HG02763 (cell line): Measurements from ENCODE around the gene HPCAL1.

Source experiments
- ATAC-seq: cut with Tn5 transposase; IDR thresholded peaks from one replicate; pipeline ENCODE4 v1.9.1; 2021; ENCODE audit warnings: mild to moderate bottlenecking, moderate library complexity; ENCODE audit not compliant: unreplicated experiment

The HPCAL1 gene

GRCh38 chr2:10300997-10301940 is 1.4 kb upstream of the HPCAL1 start:
- ATAC-seq = no peak

DNA sequence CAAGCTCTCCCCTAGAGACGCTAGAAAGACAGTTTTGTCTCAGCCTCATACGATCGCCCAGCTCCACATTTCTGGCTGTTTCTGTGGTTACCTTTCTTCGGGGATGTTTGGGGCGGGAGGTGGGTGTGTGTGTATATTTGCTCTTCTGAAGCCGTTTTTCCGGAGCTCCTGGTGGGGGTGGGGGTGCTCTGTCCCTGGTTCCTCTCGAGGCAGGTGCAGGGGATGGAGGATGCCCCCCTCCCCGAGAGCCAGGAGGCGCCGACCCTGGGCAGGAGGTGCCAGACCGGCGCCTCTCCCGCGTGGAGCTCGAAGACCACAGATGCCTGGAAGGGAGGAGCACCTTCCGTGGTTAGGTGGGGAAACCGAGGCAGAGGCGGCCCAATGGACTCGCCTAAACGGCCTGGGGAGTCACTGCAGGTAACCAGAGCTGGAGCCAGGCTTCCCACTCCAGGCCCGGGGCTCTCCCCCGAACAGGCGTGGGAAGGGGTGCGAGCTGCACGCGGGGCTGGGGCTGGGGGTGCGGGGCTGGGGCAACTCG is 694 bp upstream of the HPCAL1 start:
- ATAC-seq = no peak

DNA sequence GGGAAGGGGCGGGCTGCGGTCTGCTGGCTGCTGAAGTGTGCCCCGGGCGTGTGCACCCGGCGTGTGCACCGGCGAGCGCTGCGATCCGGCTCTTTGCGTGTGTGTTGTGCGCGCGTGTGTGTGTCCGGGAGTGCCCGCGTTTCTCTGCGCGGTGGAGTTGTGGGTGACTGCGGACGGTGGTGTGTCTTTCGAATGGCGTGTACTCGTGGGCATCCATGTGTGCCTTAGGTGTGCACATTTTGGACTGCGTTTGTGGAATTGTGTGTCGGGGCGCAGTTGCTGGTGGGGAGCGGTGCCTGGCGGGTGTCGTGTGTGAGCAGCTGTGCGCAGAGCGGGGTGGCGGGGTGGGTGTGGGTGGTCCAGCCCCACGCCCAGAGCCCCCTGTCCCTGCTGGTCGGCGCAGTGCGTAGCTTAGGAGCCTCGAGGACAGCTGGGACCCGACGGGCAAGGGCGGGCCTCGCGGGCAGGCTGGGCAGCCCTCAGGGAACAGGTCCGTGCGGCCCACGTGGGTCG is 533 bp downstream of the HPCAL1 start:
- ATAC-seq = peak; percentile 6

DNA sequence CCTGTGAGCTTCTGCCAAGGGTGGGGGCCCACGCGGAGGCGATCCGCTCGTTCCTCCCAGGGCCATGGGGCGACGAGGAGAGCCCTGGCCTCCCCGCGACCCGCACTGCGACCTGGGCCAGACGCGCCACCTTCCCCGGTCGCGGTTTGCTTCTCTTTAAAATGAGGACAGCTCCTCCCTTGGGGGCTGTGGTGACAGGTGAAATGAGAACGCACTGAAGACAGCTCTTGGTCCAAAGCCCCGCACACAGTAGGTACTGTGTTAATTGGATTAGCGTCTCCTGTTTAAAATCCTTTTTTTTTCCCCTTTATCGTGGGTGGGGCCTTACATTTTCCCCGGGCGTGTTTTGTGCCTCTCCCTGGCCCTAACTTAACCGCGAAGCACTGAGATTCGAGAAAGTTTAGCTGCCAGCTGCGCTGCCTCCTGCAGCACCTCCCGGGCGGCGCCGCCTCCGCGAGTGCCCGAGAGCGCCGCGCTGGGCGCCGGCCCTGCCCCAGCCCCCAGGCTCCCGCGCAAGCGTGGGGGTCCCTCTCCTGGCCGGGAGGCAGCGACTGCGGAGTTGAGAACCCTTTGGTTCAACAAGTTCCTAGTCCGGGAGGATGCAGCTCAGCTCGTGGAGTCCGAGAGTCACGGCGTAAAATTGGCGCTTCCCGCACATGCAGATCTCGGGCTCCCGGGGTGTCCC is 1.1 kb downstream of the HPCAL1 start:
- ATAC-seq = peak; percentile 4

DNA sequence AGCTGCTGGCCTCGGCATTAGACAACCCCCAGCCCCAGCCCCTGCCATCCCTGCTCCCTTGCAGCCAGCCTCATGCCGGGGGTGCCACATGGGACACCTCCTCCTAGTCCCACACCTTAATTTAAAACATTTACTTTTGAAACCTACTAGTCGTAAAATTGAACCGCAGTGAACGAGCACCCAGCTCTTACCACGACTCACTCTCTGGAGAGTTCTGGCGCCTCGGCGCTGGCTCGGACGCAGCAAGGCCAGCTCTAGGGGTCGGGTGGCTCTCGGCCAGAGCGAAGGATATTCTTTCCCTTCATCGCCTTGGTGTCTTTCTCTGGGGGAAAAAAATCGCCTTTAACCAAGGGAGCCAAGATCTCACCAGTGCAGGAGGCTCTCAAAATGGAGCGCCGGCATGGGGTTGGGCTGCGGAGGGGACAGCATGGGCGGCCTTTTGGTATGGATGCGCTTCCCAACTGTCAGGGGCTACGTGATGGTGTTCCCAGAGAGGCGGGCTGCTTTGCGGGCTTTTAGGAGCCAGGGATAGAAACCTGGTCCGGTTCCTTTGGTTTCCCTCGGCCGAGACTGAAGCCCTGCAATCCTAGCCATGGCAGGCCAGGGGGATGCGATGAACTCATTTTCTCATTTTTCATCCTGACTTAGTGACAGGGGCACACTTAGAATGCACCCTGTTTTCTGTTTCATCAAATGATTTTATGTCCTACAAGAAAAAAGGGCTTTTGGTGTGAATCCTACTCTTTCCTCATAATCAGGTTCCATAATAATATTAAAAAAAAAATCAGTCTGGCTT is 2.0 kb downstream of the HPCAL1 start:
- ATAC-seq = no peak

- ATAC-seq = no peak
These were observed 2.5 kb downstream of the HPCAL1 start for GRCh38 chr2:10305254-10305635.

GRCh38 chr2:10305715-10306114 is 3.0 kb downstream of the HPCAL1 start:
- no peak for ATAC-seq

- ATAC-seq = no peak
These were observed 4.3 kb downstream of the HPCAL1 start for GRCh38 chr2:10306901-10307463.

DNA sequence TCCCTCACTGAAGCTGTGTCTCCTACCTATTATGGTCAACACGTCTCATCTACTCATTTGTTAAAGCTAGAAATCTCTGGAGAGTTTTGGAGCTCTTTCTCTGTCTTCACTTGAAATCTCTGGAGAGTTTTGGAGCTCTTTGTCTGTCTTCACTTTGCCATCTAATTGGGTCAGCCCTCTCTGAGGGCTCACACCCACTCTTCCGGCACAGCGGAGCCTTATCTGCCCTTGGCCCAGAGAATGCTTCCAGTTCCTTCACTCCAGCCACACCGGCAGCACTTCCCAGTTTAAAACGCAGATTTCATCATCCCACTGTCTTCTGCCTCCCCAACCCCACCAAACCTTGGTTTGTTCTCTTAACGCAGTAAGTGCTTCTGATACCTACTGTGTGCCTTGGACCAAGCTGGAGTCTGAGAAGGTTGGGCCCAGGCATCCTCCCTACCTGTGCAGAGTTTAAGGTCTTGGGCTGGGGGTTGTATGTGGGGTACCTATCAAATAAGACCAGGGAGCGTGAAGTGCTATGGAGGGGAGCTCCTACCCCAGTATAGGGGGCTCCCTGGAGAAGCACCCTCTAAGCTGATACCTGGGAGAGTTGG is 5.0 kb downstream of the HPCAL1 start:
- ATAC-seq = no peak

DNA sequence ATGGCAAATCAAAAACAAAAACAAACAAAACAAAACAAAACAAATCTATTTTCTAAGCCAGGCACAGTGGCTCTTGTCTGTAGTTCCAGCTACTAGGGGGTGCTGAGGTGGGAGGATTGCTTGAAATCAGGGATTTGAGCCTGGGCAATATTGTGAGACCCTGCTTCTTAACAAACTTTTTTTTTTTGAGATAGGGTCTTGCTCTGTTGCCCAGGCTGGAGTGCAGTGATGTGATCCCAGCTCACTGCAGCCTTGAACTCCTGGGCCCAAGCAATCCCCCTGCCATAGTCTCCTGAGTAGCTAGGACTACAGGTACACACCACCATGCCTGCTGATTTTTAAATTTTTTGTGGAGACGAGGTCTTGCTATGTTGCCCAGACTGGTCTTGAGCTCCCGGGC is 6.2 kb downstream of the HPCAL1 start:
- ATAC-seq = no peak

GRCh38 chr2:10309286-10309685 is 6.6 kb downstream of the HPCAL1 start:
- ATAC-seq = no peak

GRCh38 chr2:10310309-10310888 is 7.7 kb downstream of the HPCAL1 start:
- ATAC-seq = no peak

DNA sequence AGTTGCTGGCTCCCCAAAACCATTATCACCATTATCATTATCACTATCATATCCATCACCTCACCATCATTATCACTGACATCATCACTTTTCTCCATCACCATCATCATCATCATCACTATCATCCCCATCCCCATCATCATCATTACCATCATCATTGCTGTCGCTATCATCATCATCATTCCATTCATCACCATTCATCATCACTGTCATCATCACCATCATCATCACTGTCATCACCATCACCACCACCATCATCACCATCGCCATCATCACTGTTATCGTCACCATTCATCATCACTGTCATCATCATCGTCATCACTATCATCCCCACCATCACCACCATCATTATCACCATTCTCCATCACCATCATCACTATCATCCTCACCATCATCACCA is 9.0 kb downstream of the HPCAL1 start:
- ATAC-seq = no peak

DNA sequence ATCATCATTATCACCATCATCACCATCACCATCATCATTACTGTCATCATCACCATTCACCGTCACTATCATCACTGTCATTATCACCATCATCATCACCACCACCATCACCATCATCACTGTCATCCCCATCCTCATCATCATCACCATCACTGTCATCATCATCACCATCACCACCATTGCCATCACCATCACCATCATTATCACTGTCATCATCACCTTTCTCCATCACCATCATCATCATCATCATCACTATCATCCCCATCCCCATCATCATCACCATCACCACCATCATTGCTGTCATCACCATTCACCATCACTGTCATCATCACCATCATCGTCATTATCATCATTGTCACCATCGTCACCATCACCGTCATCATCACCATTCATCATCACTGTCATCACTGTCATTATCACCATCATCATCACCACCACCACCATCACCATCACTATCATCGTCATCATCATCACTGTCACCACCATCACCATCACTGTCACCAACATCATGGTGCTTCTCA is 9.8 kb downstream of the HPCAL1 start:
- ATAC-seq = no peak

DNA sequence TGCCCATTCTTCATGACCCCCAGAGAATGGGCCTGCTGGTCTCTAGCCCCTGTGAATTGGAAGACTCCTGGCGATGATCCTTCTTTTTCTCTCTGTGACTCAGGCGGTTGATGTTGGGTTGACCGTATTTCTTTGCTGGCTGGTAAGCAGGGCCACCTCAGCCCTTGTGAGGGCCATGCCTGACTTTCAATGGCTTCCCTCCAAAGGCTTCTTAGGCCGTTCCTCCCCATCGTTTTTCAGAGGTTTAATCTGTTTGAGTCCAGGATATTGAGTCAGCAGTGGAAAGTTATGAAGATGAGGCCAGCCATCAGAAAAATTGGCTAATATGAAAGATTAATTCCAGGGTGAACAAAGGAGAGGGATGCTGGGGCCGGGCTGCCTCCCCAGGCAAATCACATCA is 13.6 kb downstream of the HPCAL1 start:
- ATAC-seq = no peak

- no peak for ATAC-seq
These were observed 14.2 kb downstream of the HPCAL1 start for GRCh38 chr2:10316860-10317259.

DNA sequence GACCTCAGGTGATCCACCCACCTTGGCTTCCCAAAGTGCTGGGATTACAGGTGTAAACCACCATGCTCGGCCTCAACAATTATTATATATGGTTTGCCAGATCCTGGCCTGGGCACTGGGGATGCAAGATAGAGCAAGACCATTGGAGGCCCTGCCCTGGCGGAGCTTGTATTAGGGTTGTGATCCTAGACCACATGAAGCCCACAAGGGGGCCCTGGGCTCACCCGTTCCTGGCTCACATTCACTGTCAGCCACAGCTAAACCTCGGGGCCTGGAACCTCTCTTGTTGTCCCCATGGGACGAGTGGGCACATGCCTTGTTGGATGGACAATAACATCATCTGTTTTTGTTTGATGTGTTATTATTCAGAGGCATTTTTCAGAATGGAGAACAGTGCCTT is 14.9 kb downstream of the HPCAL1 start:
- no peak for ATAC-seq

GRCh38 chr2:10318345-10318744 is 15.6 kb downstream of the HPCAL1 start:
- ATAC-seq = no peak

- ATAC-seq = no peak
These were observed 17.3 kb downstream of the HPCAL1 start for GRCh38 chr2:10319892-10320574.
